AG09319 (cell line): ENCODE measurements around the gene TRAF6.

Experiments
- DNase-seq: peaks from one replicate; pipeline ENCODE4 v3.0.0-alpha.2; 2010; ENCODE audit warnings: low read depth; ENCODE audit errors: extremely low read depth
- CTCF ChIP-seq: IDR thresholded peaks from 2 replicates; pipeline ENCODE4 v1.5.1; 2011; ENCODE audit warnings: low read depth, mild to moderate bottlenecking, inconsistent platforms, low read length, moderate library complexity

TRAF6 gene

DNA sequence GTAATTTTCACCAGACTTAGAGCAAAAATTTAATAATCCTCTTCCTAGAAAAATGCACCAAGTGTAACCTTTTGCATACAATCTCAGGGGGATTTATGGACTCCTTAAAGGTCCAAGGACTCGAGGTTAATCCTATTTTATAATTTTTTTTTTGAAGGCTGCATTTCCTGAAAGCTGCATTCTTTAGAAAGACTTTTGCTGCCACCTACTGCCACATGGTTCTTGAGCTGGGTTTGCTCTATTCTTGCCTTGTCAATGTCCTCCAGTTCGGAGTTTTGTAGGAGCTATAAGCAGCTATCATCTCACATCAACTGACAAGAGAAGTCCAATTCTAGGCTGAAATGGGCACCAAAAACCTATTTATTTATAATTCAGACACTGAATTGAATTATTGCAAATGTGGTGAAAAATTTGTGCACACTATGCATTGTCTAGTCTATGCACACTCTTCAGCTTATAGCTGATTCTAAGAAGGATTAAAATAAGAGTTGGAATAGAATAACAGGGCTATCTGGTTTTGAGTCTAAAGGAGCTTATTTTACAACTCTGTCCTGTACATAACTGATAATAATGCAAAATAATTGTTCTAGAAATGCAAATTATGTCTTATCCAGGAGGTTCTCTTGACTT lies 31.3 kb downstream of the TRAF6 start:
- peak; percentile 70 for TF ChIP-seq CTCF
- DNase-seq, result no peak

GRCh38 chr11:36475192-36475591 lies 34.9 kb downstream of the TRAF6 start:
- TF ChIP-seq CTCF, result no peak
- no peak for DNase-seq

- TF ChIP-seq CTCF, result no peak
- no peak for DNase-seq
Observed at GRCh38 chr11:36471577-36471976, 38.5 kb downstream of the TRAF6 start.

GRCh38 chr11:36469881-36470802 lies 39.9 kb downstream of the TRAF6 start:
- no peak for TF ChIP-seq CTCF
- no peak for DNase-seq

DNA sequence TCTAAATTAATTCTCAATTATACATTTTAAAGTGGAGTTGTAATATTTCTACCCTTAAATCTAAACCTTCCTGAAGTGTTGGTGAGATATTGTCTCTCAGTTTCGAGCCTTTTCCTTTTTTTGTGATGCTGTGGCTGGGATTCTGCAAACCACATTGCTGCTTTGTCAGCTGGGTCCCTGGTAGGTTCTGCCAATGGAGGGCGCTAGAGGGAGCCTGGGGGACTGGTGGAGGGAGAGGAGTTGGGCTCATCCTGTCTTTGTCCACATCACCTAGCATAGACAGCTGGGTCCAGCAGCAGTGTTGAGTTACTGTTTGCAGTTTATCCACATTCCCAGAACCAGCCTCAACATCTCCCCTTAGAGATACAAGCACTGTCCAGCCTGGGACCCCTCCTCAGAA lies 41.0 kb downstream of the TRAF6 start:
- peak; percentile 35 for TF ChIP-seq CTCF
- DNase-seq, result no peak

DNA sequence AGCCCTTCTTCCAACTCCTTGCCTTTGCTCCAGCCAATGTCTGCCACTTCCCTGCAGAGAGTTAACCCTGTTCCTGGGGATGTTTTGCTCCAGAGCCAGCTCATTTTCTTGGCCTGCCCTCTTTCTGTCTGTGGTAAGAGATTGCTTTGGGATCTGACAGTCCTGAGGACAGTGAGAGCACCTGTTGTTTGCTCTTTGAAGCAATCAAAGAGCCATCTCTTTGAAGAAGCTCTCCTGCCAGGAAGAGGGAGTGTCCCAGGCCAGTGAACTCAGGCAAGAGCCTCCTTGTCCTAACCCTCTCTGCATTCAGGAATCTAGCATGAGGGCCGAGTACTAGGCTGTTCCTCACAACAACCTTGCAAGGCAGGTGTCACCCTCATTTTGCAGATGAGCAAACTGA lies 42.2 kb downstream of the TRAF6 start:
- no peak for DNase-seq
- TF ChIP-seq CTCF, result no peak

- TF ChIP-seq CTCF, result no peak
Observed at GRCh38 chr11:36467012-36467411, 43.1 kb downstream of the TRAF6 start.

More at GRCh38 chr11:36467012-36467411, 43.1 kb downstream of the TRAF6 start:
- no peak for DNase-seq
